ENCODE measurements around the gene M1AP. TPM values are rescaled to one million over a fixed set of nuclear protein-coding genes. Genes with fewer than 3 reads are reported as not detected.

M1AP gene
- total RNA-seq, 4 donors from 2014 or later = 0.81 to 2.6 (median 1.8) TPM

- Histone ChIP-seq H3K4me1 (peaks cover 10% of the 10 kb centered on the region in 2 donors), H3K4me3 (replicated peaks in 1 of 3) (no peak overlapping the region), H3K27ac (no peak overlapping the region), H3K36me3 (peaks cover 15 to 23% of the 10 kb centered on the region in 2 donors), H3K27me3 (no peaks in the 10 kb centered on the region), H3K9me3 (no peaks in the 10 kb centered on the region)
- intact Hi-C loops (cut with DNase I) = loop anchor here (10.0 kb wide), 1 partner anchor 61 kb away; no protein-coding TSS in a partner anchor
- WGBS, 2 donors = 78 to 95% methylated on average over 4 to 9 of the region's 9 CpGs
- no peak for TF ChIP-seq POLR2A (IDR thresholded peaks at IDR 0.05)
- no peak for TF ChIP-seq CTCF (IDR thresholded peaks at IDR 0.05)
- no peak for DNase-seq
These were observed 124.1 kb downstream of the M1AP start for GRCh38 chr2:74524005-74524404.

GRCh38 chr2:74522516-74522915 lies 125.6 kb downstream of the M1AP start:
- no peak for DNase-seq
- TF ChIP-seq CTCF (IDR thresholded peaks at IDR 0.05) (no peak), POLR2A (IDR thresholded peaks at IDR 0.05) (no peak)
- Histone ChIP-seq H3K27me3 (peaks cover under 1% of the 10 kb centered on the region), H3K9me3 (no peaks in the 10 kb centered on the region), H3K4me1 (no peaks in the 10 kb centered on the region), H3K36me3 (peaks cover 13 to 19% of the 10 kb centered on the region in 2 donors), H3K27ac (no peak overlapping the region), H3K4me3 (replicated peaks in 1 of 3) (no peak overlapping the region)
- intact Hi-C loops (cut with DNase I) = loop anchor here (10.0 kb wide), 1 partner anchor 62 kb away; no protein-coding TSS in a partner anchor
- WGBS, 2 donors = 61 to 83% methylated on average over 3 of the region's 3 CpGs

GRCh38 chr2:74516650-74517049 lies 131.5 kb downstream of the M1AP start:
- peaks cover 50% of the 10 kb centered on the region for H3K27me3 ChIP-seq
- 63 to 64% methylated on average over 13 of the region's 13 CpGs for WGBS, 2 donors
- H3K9me3 ChIP-seq = no peaks in the 10 kb centered on the region
- TF ChIP-seq CTCF (IDR thresholded peaks at IDR 0.05) = no peak
- no peak for TF ChIP-seq POLR2A (IDR thresholded peaks at IDR 0.05)
- no peak overlapping the region for H3K4me3 ChIP-seq (replicated peaks in 1 of 3)
- no peak overlapping the region for H3K27ac ChIP-seq
- peaks cover 7 to 26% of the 10 kb centered on the region in 2 donors for H3K4me1 ChIP-seq
- H3K36me3 ChIP-seq = no peaks in the 10 kb centered on the region
- intact Hi-C loops (cut with DNase I) = no loop called here
- no peak for DNase-seq

GRCh38 chr2:74515981-74516633 lies 132.0 kb downstream of the M1AP start:
- peaks cover 53% of the 10 kb centered on the region for H3K27me3 ChIP-seq

More at GRCh38 chr2:74515981-74516633, 132.0 kb downstream of the M1AP start:
- DNase-seq = peak in 1 of 2 donors; percentile 38
- no peaks in the 10 kb centered on the region for H3K9me3 ChIP-seq
- no peak overlapping the region for H3K4me3 ChIP-seq (replicated peaks in 1 of 3)
- H3K36me3 ChIP-seq = no peaks in the 10 kb centered on the region
- peaks cover 7 to 26% of the 10 kb centered on the region in 2 donors for H3K4me1 ChIP-seq
- 0 to 6% methylated on average over 7 to 40 of the region's 72 CpGs for WGBS, 2 donors
- TF ChIP-seq POLR2A (IDR thresholded peaks at IDR 0.05) = no peak
- no peak for TF ChIP-seq CTCF (IDR thresholded peaks at IDR 0.05)
- H3K27ac ChIP-seq = no peak overlapping the region
- intact Hi-C loops (cut with DNase I) = no loop called here

All from thyroid gland (tissue), 4 donors.